ENCODE data around the gene UBASH3B.

Gene UBASH3B

DNA sequence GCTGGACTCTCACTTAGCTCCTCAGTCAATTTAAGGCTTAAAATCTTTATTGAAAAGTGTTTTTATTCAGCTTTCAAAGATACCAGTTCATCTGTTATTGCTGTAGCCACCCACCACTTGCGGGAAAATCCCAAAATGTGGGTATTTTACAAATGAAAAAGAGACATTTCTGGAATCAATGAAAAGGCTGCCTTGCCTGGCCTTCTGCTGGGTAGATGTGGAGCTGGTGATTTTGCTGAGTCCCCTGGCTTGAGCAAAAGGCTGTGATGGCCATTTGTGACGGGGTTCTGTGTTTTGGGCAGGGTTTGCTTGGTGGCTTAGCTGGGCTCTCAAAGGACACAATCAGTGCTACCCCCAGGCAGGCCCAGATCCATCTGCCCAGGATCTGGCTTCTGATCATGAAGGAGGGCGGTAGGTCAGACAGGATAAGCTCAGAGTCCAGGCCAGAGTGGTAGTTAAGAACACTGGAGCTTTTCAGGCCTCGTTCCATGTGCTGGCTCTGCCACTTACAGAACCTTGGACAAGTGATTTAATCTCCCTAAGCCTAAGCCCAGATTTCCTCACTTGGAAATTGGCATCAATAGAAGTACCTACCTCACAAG lies 36.1 kb downstream of the UBASH3B start:
- H3K4me3 ChIP-seq (ENCODE audit: low read depth, low read length), result no peak overlapping the region

DNA sequence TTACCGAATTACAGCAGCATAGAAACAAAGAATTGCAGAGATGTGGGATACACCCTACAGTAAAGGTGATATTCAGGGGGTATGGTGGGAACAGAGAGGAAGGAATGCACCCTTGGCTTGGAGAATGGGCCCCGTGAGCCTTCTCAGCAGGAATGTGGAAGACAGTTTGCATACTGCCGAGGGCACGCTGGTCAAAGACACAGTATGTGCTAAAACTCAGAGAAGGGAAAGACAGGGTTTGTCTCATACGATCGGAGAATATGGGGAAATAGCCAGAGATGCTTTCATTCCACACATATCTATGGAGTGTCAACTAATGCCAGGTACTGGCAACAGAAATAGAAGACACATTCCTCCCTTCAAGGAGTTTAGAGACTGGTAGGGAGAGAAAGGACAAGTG lies 36.9 kb downstream of the UBASH3B start:
- in situ Hi-C loops (cut with HindIII; ENCODE audit: low sequenced_read_pairs), result no loop called here
- no peak overlapping the region for H3K4me3 ChIP-seq (ENCODE audit: low read depth, low read length)

More for the DNA sequence above, 36.1 kb downstream of the UBASH3B start:
- in situ Hi-C loops (cut with HindIII; ENCODE audit: low sequenced_read_pairs), result no loop called here
- TF ChIP-seq, protein P1, sequence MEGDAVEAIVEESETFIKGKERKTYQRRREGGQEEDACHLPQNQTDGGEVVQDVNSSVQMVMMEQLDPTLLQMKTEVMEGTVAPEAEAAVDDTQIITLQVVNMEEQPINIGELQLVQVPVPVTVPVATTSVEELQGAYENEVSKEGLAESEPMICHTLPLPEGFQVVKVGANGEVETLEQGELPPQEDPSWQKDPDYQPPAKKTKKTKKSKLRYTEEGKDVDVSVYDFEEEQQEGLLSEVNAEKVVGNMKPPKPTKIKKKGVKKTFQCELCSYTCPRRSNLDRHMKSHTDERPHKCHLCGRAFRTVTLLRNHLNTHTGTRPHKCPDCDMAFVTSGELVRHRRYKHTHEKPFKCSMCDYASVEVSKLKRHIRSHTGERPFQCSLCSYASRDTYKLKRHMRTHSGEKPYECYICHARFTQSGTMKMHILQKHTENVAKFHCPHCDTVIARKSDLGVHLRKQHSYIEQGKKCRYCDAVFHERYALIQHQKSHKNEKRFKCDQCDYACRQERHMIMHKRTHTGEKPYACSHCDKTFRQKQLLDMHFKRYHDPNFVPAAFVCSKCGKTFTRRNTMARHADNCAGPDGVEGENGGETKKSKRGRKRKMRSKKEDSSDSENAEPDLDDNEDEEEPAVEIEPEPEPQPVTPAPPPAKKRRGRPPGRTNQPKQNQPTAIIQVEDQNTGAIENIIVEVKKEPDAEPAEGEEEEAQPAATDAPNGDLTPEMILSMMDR (IDR thresholded peaks at IDR 0.05; ENCODE audit: low read depth, low read length, missing control alignments), result no peak
- DNase-seq (ENCODE audit: low read depth), result no peak

DNA sequence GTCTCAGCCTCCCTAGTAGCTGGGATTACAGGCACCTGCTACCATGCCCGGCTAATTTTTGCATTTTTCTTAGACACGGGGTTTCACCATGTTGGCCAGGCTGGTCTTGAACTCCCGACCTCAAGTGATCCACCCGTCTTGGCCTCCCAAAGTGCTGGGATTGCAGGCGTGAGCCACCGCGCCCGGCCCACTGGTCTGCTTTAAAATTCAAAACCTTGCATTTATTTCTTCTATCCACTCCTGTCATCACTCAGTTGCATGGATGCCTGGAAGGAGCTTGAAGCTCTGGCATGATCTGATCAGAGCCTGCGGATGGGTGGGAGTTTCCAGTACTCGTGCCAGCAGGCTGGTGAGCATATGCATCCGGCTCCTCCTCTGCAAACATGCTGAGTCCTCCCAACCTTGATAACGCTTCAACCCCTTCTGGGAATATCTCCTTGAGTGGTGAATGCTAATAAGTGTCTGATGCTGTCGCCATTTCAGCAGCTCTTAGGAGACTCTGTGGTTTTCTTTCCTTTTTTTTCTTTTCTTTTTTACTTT lies 39.6 kb downstream of the UBASH3B start:
- in situ Hi-C loops (cut with HindIII; ENCODE audit: low sequenced_read_pairs), result no loop called here
- no peak for DNase-seq (ENCODE audit: low read depth)
- no peak overlapping the region for H3K4me3 ChIP-seq (ENCODE audit: low read depth, low read length)
- TF ChIP-seq, protein P1 (IDR thresholded peaks at IDR 0.05; ENCODE audit: low read depth, low read length, missing control alignments), result no peak

More for the DNA sequence above, 36.9 kb downstream of the UBASH3B start:
- no peak for DNase-seq (ENCODE audit: low read depth)
- TF ChIP-seq, protein P1 (IDR thresholded peaks at IDR 0.05; ENCODE audit: low read depth, low read length, missing control alignments), result no peak

DNA sequence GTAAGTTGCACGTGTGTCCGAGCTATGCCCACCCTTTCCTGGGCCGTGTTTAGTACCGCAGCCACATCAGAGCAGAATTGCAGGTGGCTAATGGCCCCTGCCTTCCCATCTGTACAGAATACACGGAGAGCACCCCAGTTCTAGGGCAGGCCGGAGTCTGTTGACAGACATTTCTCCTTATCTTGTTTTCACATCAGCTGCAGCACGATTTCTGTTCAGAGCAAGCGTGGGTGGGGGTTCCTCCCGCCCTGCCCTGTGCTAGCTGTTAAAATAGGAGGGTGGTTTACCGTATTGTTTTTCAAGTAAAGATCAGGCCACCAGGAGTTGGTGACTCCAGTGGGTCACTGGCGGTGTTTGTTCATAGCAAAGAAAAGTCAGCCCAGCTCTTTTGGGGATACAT lies 41.1 kb downstream of the UBASH3B start:
- in situ Hi-C loops (cut with HindIII; ENCODE audit: low sequenced_read_pairs), result no loop called here
- no peak overlapping the region for H3K4me3 ChIP-seq (ENCODE audit: low read depth, low read length)
- DNase-seq (ENCODE audit: low read depth), result no peak
- TF ChIP-seq, protein P1 (IDR thresholded peaks at IDR 0.05; ENCODE audit: low read depth, low read length, missing control alignments), result no peak

DNA sequence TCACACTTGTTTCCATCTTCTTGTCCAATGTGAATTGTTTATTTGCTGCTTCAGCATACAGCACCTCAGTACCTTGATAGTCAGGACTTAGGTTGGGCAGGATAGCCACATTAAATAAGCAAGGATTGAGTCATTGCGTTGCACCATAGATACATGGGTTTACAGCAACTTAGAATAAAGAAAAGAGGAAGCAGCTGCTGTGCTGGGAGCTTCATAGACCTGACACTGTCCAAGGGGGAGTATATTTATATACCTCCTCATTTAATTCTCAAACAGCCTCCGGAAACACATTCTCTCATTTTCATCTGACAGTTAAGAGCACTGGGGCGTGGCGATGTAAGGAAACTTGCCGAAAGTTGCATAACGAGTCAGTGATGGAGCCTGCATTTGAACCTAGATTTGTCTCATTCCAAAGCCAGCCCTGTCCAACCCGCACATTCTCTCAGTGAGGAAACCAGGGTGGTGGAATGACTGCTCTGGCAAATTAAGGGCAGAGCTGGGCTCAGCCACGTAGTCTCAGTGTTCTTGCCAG lies 42.2 kb downstream of the UBASH3B start:
- no peak for DNase-seq (ENCODE audit: low read depth)
- TF ChIP-seq, protein P1 (IDR thresholded peaks at IDR 0.05; ENCODE audit: low read depth, low read length, missing control alignments), result no peak
- in situ Hi-C loops (cut with HindIII; ENCODE audit: low sequenced_read_pairs), result no loop called here
- H3K4me3 ChIP-seq (ENCODE audit: low read depth, low read length), result no peak overlapping the region

DNA sequence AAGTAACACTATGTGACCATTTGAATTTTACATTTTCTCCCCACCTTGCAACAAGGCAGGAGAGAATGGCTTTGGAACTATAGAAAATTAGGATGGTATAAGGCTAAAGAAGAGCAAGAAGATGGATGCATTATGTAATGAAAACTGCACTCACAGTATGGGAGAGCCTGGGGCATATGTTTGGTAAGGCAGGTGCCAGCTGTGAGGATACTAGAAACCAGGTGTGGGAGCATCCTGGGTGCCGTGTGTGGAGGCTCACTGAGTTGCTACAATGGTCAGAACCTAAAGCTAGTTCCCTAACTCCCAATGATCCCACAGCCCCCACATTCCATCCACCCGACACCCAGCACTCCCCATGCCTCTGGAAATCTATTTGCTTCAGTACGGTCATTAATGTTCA lies 42.9 kb downstream of the UBASH3B start:
- in situ Hi-C loops (cut with HindIII; ENCODE audit: low sequenced_read_pairs), result no loop called here
- TF ChIP-seq, protein P1 (IDR thresholded peaks at IDR 0.05; ENCODE audit: low read depth, low read length, missing control alignments), result no peak
- DNase-seq (ENCODE audit: low read depth), result no peak
- no peak overlapping the region for H3K4me3 ChIP-seq (ENCODE audit: low read depth, low read length)
